DMS 273 (cell line): ENCODE results near the gene PAK4.
"Not testable (repeated sequence)": the region's sequence is repeated elsewhere in the genome, so short reads cannot be mapped to it uniquely, and the experiment has no call there.

Experiments
- DNase-seq: peaks from one replicate; lab custom pipeline; 2025; ENCODE audit not compliant: unreplicated experiment; lab: John Stamatoyannopoulos, UW

The PAK4 gene

GRCh38 chr19:39099341-39099740 is 26.2 kb upstream of the PAK4 start:
- DNase-seq, result no peak

- no peak for DNase-seq
Observed at GRCh38 chr19:39100500-39101166, 25.0 kb upstream of the PAK4 start.

- no peak for DNase-seq
Observed at GRCh38 chr19:39103151-39103550, 22.4 kb upstream of the PAK4 start.

GRCh38 chr19:39104186-39104596 is 21.4 kb upstream of the PAK4 start:
- peak; percentile 85 for DNase-seq

- DNase-seq, result no peak
Observed at GRCh38 chr19:39106194-39106593, 19.4 kb upstream of the PAK4 start.

- DNase-seq, result no peak
Observed at GRCh38 chr19:39109641-39110040, 15.9 kb upstream of the PAK4 start.

- DNase-seq, result peak; percentile 78
Observed at GRCh38 chr19:39110263-39110967, 15.2 kb upstream of the PAK4 start.

GRCh38 chr19:39111593-39112199 is 13.9 kb upstream of the PAK4 start:
- peak; percentile 50 for DNase-seq

GRCh38 chr19:39112338-39112890 is 13.2 kb upstream of the PAK4 start:
- DNase-seq, result no peak

- no peak for DNase-seq
Observed at GRCh38 chr19:39113199-39113598, 12.4 kb upstream of the PAK4 start.

- no peak for DNase-seq
Observed at GRCh38 chr19:39115105-39115847, 10.3 kb upstream of the PAK4 start.

- not testable (repeated sequence) for DNase-seq
Observed at GRCh38 chr19:39117023-39117422, 8.6 kb upstream of the PAK4 start.

GRCh38 chr19:39119830-39120229 is 5.8 kb upstream of the PAK4 start:
- no peak for DNase-seq

- DNase-seq, result no peak
Observed at GRCh38 chr19:39122934-39123731, 2.5 kb upstream of the PAK4 start.

- DNase-seq, result no peak
Observed at GRCh38 chr19:39124136-39124764, 1.3 kb upstream of the PAK4 start.

- DNase-seq, result no peak
Observed at GRCh38 chr19:39125199-39125553, 410 bp upstream of the PAK4 start.

GRCh38 chr19:39126312-39127187 is 964 bp downstream of the PAK4 start:
- DNase-seq, result peak; percentile 61

- DNase-seq, result peak; percentile 33
Observed at GRCh38 chr19:39127812-39128515, 2.4 kb downstream of the PAK4 start.
